Stimulated activated effector memory CD8-positive, alpha-beta T cell treated with anti-CD3 and anti-CD28 coated beads, Interleukin-12 subunit alpha, Interleukin-12 subunit beta, amount 100 ng/mL, for 72 hours (primary cell): ENCODE measurements around the gene PIGK.
A peak's percentile ranks its signal among the peaks of the same experiment; 100 is the strongest.

Experiments used
- ATAC-seq: fragments of 150-1000 bp; cut with Tn5 transposase; 2 replicates; pipeline ENCODE4 v1.10.0; 2021
- DNase-seq, 2 donors: peaks; one replicate each; pipeline ENCODE4 v3.0.0; 2021 to 2022; ENCODE audit warnings: low spot score in 2 of 2
- H3K27ac Mint-ChIP-seq: one replicate; pipeline ENCODE4 v1.8.0; 2022; ENCODE audit warnings: mild to moderate bottlenecking, mixed read lengths
- H3K36me3 Mint-ChIP-seq: one replicate; pipeline ENCODE4 v1.8.0; 2022; ENCODE audit warnings: mild to moderate bottlenecking, mixed read lengths
- H3K4me1 Mint-ChIP-seq: one replicate; pipeline ENCODE4 v1.8.0; 2022; ENCODE audit warnings: mixed read lengths
- H3K4me3 Mint-ChIP-seq: one replicate; pipeline ENCODE4 v1.8.0; 2022; ENCODE audit warnings: mild to moderate bottlenecking, mixed read lengths
- H3K9me3 Mint-ChIP-seq: one replicate; pipeline ENCODE4 v1.8.0; 2022; ENCODE audit warnings: mixed read lengths

Gene PIGK

DNA sequence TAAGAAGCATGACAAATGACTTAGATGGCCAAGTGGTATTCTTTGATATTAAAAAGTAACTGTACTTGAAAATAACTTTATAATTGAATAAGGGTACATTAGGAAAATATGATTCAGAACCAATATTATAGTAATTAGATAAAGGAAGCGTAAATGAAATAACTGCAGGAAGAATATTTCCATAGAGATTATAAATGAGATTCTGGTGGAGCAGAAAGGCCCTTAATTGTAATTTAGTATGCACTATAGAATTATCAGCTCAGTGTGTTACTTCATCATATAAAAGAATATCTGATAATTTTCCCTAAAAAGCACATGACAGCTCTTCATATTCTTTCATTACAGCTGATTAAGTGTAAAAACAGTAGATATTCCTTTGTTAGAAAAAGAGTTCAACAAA lies 171.7 kb downstream of the PIGK start:
- no peaks in the 10 kb centered on the region for H3K36me3 Mint-ChIP-seq
- no peak for ATAC-seq
- peaks cover 11% of the 10 kb centered on the region for H3K4me1 Mint-ChIP-seq
- no peaks in the 10 kb centered on the region for H3K9me3 Mint-ChIP-seq
- no peak overlapping the region for H3K27ac Mint-ChIP-seq
- H3K4me3 Mint-ChIP-seq = no peak overlapping the region
- DNase-seq = no peak

DNA sequence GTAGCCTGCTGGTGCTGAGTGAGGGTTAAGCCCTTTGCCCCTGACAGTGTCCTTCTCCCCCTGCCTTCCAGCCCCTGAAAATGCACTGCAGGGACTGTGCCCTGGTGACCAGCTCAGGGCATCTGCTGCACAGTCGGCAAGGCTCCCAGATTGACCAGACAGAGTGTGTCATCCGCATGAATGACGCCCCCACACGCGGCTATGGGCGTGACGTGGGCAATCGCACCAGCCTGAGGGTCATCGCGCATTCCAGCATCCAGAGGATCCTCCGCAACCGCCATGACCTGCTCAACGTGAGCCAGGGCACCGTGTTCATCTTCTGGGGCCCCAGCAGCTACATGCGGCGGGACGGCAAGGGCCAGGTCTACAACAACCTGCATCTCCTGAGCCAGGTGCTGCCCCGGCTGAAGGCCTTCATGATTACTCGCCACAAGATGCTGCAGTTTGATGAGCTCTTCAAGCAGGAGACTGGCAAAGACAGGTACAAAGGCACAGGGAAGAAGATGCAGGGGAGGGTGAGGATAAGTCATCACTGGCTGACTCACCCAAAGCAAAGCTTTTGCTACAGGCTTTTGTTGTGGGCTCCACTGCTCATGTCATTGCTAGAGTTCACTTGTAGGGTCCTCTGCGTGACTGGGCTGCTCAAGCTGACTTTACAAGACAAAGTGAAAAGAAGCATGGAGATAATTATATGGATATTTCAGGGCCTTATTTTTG lies 174.9 kb downstream of the PIGK start:
- no peak overlapping the region for H3K27ac Mint-ChIP-seq
- no peak overlapping the region for H3K4me3 Mint-ChIP-seq
- no peaks in the 10 kb centered on the region for H3K9me3 Mint-ChIP-seq
- no peaks in the 10 kb centered on the region for H3K36me3 Mint-ChIP-seq
- DNase-seq (no peak), ATAC-seq (peak; percentile 45)
- peaks cover 11% of the 10 kb centered on the region for H3K4me1 Mint-ChIP-seq

DNA sequence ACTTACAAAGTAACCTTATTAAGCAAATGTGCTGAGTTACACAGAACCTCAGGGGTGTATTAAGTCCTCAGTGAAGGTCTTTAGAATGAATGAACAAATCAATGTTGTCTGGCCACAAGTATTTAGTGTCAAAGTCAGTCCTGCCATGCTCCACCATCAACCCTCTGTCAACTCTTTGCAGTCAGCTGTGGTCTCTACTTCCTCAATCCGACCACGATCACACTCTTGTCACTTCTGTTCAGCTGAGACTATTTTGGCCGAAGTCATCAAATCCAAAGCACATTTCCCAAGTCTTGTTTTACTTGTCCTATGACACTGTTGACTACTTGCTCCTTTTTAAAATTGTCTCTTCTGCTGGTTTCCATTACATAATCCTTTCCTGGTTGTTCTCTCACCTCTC lies 178.4 kb downstream of the PIGK start:
- no peak overlapping the region for H3K27ac Mint-ChIP-seq
- H3K36me3 Mint-ChIP-seq = no peaks in the 10 kb centered on the region
- peaks cover 4% of the 10 kb centered on the region for H3K9me3 Mint-ChIP-seq
- DNase-seq (no peak), ATAC-seq (no peak)
- no peaks in the 10 kb centered on the region for H3K4me1 Mint-ChIP-seq
- H3K4me3 Mint-ChIP-seq = no peak overlapping the region

DNA sequence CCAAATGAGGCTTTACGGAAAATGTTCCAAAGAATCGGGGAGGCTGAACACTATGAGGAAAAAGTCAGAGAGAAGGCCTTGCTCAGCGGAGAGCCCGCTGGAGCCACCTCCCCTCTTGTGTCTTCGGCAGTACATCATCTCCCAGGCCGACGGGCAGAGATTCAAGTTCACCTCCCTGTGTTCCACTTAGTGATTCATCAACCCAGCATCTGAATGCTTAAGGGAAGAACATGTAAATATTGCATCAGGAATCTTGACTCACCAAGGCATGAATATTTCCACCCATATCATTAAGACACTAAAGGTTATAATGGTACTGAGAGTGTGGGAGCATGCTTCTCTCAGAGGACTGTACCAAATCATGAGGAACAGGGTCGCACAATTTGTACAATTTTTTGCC lies 179.5 kb downstream of the PIGK start:
- Mint-ChIP-seq H3K27ac (no peak overlapping the region), H3K36me3 (no peaks in the 10 kb centered on the region), H3K4me3 (no peak overlapping the region), H3K9me3 (peaks cover 4% of the 10 kb centered on the region), H3K4me1 (no peaks in the 10 kb centered on the region)
- ATAC-seq (no peak), DNase-seq (no peak)

DNA sequence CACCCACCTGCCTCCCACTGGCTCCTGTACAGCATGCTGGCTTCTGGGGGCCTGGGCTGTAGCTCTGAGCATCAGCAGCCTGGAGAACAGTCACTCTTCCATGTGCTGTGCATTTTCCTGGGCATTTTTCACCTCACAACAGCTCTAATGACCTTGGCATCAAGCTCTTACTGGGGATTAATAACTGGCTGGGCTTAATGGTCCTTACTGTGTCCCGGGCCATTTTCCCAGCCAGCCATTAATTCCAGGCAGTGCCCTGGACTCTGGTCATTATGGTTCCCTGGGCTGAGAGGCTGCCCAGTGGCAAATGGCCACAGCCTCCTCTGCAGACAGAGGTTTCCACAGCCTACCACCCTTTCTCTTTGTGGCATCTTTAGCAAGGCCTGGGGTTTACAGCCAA lies 180.1 kb downstream of the PIGK start:
- Mint-ChIP-seq H3K36me3 (no peaks in the 10 kb centered on the region), H3K9me3 (peaks cover 4% of the 10 kb centered on the region), H3K4me1 (no peaks in the 10 kb centered on the region), H3K4me3 (no peak overlapping the region), H3K27ac (no peak overlapping the region)
- DNase-seq (no peak), ATAC-seq (no peak)
